MM.1S (cell line): ENCODE data around the gene EPHA7.

Experiments
- CTCF ChIP-seq: fragments of 300-600 bp; sonication (generic); IDR thresholded peaks from 2 replicates; pipeline ENCODE4 v1.5.1; 2016; ENCODE audit warnings: antibody characterized with exemption, low read length, mixed read lengths
- EZH2 ChIP-seq: fragments of 300-600 bp; sonication (generic); optimal IDR thresholded peaks from 2 replicates; pipeline ENCODE3; 2017; ENCODE audit warnings: low read depth, mild to moderate bottlenecking, antibody characterized with exemption, low read length, mixed read lengths

- TF ChIP-seq CTCF (no peak), EZH2 (no peak)
Measured at GRCh38 chr6:93352604-93353003, 66.8 kb downstream of the EPHA7 start.
